Stomach smooth muscle (tissue), 2 donors: Measurements from ENCODE around the gene TCP1.
"Not testable (repeated sequence)": the region's sequence is repeated elsewhere in the genome, so short reads cannot be mapped to it uniquely, and the experiment has no call there.

Source experiments
- H3K27ac ChIP-seq: one replicate; pipeline ENCODE4 v1.7.0; 2013; ENCODE audit warnings: mild to moderate bottlenecking, low read length, inconsistent platforms
- H3K27me3 ChIP-seq, 2 donors: one replicate each; pipeline ENCODE4 v1.7.0; 2013; ENCODE audit warnings: low read length in 2 of 2; ENCODE audit not compliant: insufficient read depth in 2 of 2, control insufficient read depth in 1 of 2
- H3K36me3 ChIP-seq, 2 donors: one replicate each; pipeline ENCODE4 v1.7.0; 2013; ENCODE audit warnings: low read length in 2 of 2; ENCODE audit not compliant: control insufficient read depth in 2 of 2, insufficient read depth in 2 of 2
- H3K4me1 ChIP-seq: one replicate; pipeline ENCODE4 v1.7.0; 2013; ENCODE audit warnings: low read length; ENCODE audit not compliant: control insufficient read depth, insufficient read depth
- H3K4me3 ChIP-seq, 2 donors: one replicate each; pipeline ENCODE4 v1.7.0; 2013; ENCODE audit warnings: low read length in 2 of 2
- H3K9ac ChIP-seq, 2 donors: one replicate each; pipeline ENCODE4 v1.7.0; 2013; ENCODE audit warnings: low read length in 2 of 2, mild to moderate bottlenecking in 1 of 2
- H3K9me3 ChIP-seq, 2 donors: one replicate each; pipeline ENCODE4 v1.7.0; 2013; ENCODE audit warnings: low read length in 2 of 2; ENCODE audit not compliant: control insufficient read depth in 2 of 2
- donor health status: healthy.
- donor health status: Pancreatic carcinoma.

The TCP1 gene

DNA sequence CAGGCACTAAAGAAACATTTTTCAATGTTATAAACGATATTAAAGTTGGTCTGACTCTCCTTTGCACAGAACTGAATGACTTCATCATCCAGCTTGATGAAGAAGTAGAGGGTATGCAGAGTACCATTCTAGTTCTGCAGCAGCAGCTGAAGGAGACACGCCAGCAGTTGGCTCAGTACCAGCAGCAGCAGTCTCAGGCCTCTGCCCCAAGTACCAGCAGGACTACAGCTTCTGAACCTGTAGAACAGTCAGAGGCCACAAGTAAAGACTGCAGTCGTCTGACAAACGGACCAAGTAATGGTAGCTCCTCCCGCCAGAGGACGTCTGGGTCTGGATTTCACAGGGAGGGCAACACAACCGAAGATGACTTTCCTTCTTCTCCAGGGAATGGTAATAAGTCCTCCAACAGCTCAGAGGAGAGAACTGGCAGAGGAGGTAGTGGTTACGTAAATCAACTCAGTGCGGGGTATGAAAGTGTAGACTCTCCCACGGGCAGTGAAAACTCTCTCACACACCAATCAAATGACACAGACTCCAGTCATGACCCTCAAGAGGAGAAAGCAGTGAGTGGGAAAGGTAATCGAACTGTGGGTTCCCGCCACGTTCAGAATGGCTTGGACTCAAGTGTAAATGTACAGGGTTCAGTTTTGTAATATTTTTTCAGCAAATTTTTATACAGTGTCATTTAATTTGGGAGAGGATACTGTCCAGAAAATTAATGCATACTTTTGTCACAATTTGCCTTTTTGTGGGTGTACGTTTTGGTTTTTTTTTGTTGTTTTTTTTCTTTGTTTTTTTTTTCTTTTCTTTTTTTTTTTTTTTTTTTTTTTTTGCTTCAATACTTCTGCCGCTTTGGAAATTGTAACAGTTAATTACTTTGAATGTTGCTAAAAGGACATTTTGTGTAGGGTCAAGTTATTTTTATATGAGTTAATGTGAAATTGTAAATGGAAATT lies 34.2 kb downstream of the TCP1 start:
- no peak overlapping the region for H3K27ac ChIP-seq
- no peak overlapping the region for H3K4me3 ChIP-seq
- H3K36me3 ChIP-seq = peaks cover 26 to 31% of the 10 kb centered on the region in 2 donors
- H3K9me3 ChIP-seq = no peaks in the 10 kb centered on the region
- H3K27me3 ChIP-seq = no peaks in the 10 kb centered on the region
- H3K9ac ChIP-seq = no peak overlapping the region
- no peaks in the 10 kb centered on the region for H3K4me1 ChIP-seq

DNA sequence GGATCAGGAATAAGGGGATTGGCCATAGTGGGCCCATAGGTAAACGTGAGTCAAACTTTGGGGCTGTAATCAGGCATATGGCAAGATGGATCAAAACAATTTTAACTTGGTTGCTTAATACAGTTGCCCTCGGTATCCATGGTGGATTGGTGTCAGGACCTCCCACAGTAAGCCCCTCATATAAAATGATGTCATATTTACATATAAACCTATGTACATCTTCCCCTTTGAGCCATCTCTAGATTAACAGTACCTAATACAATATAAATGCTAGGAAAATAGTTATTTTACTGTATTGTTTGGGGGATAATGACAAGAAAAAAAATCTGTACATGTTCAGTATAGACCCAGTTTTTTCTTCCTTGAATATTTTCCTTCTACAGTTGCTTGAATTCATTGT lies 35.0 kb downstream of the TCP1 start:
- Histone ChIP-seq H3K9ac (no peak overlapping the region), H3K9me3 (no peaks in the 10 kb centered on the region), H3K27ac (no peak overlapping the region), H3K36me3 (peaks cover 26 to 34% of the 10 kb centered on the region in 2 donors), H3K4me3 (no peak overlapping the region), H3K4me1 (no peaks in the 10 kb centered on the region), H3K27me3 (no peaks in the 10 kb centered on the region)

DNA sequence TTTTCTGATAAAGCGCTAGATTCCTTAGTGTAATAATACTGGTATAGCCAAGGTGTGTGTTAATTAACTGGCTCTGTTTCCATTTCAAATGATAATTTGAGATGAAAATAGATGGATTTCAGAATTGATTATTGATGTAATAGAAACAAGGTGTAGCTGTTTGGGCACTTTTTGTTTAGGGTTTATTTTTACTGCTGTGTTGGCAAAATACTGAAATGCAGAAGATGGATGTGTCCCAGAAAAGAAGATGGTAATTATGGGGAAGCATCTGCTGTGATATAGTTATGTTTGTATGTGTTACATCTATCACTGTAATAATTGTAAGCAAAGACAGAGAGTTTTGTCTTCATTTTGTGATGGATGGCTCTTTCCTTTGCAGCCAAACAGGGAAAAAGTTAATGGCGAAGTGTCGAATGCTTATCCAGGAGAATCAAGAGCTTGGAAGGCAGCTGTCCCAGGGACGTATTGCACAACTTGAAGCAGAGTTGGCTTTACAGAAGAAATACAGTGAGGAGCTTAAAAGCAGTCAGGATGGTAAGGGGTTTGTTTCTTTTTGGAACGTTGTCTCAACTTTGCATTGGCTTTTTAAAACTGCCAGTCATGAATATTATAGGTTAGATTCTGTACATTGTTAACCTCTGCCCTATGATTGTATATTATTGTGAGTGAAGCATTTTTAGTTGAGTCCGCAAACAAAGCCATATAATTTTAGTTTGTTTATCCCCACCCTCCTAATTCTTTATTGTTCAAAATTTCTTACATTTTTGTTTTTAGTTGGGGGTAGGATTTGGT lies 36.1 kb downstream of the TCP1 start:
- H3K27me3 ChIP-seq = no peaks in the 10 kb centered on the region
- H3K9ac ChIP-seq = no peak overlapping the region
- H3K9me3 ChIP-seq = no peaks in the 10 kb centered on the region
- H3K4me3 ChIP-seq = no peak overlapping the region
- no peaks in the 10 kb centered on the region for H3K4me1 ChIP-seq
- H3K36me3 ChIP-seq = peaks cover 21 to 40% of the 10 kb centered on the region in 2 donors
- H3K27ac ChIP-seq = no peak overlapping the region

DNA sequence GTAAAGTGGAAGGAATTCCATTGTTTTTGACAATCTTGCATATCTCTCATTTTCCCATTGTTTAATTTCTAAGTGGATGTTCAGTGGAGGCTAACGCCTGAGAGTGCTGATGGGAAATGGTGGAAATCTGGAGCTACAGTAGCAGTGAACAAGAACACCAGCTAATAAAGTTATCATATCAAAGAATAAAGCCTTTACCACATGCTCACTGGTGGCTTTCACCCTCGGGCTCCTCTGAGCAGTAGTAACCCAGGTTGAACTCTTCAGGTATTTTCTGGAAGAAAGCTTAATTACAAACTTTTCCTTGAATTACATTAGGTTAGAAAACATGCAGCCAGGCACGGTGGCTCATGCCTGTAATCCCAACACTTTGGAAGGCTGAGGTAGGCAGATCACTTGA lies 38.0 kb downstream of the TCP1 start:
- H3K9me3 ChIP-seq = no peaks in the 10 kb centered on the region
- no peak overlapping the region for H3K27ac ChIP-seq
- no peaks in the 10 kb centered on the region for H3K4me1 ChIP-seq
- peaks cover 23 to 48% of the 10 kb centered on the region in 2 donors for H3K36me3 ChIP-seq
- H3K27me3 ChIP-seq = no peaks in the 10 kb centered on the region
- no peak overlapping the region for H3K9ac ChIP-seq
- H3K4me3 ChIP-seq = no peak overlapping the region

DNA sequence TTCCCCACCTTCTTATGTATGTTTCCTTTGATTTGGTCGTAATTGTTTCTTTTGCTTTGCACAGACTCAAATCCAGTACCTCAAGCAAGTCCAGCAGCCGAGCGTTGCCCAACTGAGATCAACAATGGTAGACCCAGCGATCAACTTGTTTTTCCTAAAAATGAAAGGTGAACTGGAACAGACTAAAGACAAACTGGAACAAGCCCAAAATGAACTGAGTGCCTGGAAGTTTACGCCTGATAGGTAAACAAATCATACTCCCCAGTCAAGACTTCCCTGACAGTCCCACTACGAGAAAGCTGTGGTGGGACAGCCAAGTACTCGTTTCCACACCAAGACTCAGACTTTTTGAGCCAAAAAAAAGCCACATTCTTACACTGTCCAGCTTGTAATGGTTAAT lies 41.3 kb downstream of the TCP1 start:
- H3K9ac ChIP-seq, H3K27me3 ChIP-seq, H3K27ac ChIP-seq, H3K4me3 ChIP-seq, H3K9me3 ChIP-seq, H3K4me1 ChIP-seq: not testable (repeated sequence)
- peaks cover 29 to 55% of the 10 kb centered on the region in 2 donors for H3K36me3 ChIP-seq

DNA sequence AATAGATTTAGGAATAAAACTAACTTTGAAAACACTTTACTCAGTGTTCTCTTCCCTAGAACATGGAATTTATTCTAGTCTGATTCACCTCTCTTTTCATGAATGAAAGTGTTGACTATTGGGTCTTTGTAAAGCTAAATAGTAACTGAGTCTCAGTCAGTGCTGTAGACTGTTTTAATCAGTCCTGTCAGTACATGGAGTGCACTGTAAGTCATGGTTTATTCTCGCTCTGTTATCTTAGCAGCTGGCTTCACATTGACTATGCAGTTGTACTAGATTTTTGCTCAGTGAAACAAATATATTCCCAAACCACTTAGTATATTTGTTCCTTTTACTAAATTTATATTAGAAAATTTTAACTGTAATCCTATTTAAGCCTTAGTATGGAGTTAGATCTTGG lies 42.6 kb downstream of the TCP1 start:
- H3K9ac ChIP-seq = no peak overlapping the region
- peaks cover 31 to 63% of the 10 kb centered on the region in 2 donors for H3K36me3 ChIP-seq

DNA sequence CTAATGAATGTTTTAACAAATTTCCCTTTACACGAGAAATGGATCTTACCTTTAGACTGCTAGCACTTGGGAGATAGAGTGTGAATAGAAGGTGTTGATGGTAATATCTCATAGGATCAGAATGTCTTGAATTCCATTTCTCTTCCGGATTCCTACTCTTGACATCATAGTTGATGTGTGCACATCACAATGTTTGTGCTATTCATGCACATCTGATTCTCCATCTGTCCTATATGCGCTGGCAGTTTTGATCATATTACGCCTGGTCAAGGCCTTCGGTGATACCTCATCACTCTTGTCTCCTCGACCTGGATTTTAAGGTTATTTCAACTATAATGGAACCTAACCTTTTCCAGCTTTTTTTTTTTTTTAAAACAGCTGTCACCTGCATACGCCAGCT lies 44.3 kb downstream of the TCP1 start:
- Histone ChIP-seq H3K9me3 (no peaks in the 10 kb centered on the region), H3K27me3 (no peaks in the 10 kb centered on the region), H3K9ac (no peak overlapping the region), H3K4me3 (no peak overlapping the region), H3K27ac (no peak overlapping the region), H3K4me1 (no peaks in the 10 kb centered on the region), H3K36me3 (peaks cover 34 to 65% of the 10 kb centered on the region in 2 donors)

More for the DNA sequence above, 42.6 kb downstream of the TCP1 start:
- H3K27me3 ChIP-seq = no peaks in the 10 kb centered on the region
- H3K9me3 ChIP-seq = no peaks in the 10 kb centered on the region
- no peaks in the 10 kb centered on the region for H3K4me1 ChIP-seq
- H3K27ac ChIP-seq = no peak overlapping the region
- H3K4me3 ChIP-seq = no peak overlapping the region

DNA sequence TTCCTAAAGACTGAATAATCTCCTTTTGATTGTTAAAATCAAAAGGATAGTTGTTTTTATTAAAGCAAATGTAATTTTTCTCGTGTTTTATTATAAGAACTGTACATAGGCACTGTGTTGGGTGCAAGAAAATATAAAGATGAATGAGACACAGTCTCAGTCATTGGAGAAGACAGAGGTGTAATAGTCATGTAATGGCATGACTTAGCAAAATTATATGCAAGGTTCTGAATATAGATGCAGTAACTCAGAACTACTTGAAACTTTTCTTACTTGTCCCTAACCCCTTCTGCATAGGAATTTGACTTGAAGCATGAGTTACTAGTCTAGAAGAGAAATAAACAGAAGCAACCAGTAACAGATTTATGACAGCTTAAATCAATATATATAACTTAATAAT lies 47.2 kb downstream of the TCP1 start:
- Histone ChIP-seq H3K27me3 (no peaks in the 10 kb centered on the region), H3K9me3 (no peaks in the 10 kb centered on the region), H3K9ac (no peak overlapping the region), H3K4me3 (no peak overlapping the region), H3K36me3 (peaks cover 34 to 42% of the 10 kb centered on the region in 2 donors), H3K27ac (no peak overlapping the region), H3K4me1 (no peaks in the 10 kb centered on the region)

DNA sequence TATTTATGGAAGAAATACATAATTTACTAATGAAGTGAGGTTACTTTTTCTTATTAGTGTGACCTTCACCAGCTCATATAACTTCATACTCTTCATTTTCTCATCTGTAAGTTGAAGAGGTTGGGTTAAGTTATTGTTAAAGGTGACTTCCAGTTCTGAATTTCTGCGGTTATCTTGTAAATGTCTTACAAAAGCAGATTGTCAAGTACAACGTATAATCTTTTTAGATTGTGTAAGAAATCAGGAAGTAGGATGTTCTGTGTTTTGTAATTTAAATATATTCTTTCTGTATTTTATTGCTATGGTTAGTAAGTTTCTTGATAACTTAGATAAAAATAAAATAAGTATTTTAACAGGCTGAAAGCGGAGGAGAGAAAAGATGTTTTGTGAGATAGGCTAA lies 50.1 kb downstream of the TCP1 start:
- H3K4me1 ChIP-seq = no peaks in the 10 kb centered on the region
- H3K27ac ChIP-seq = no peak overlapping the region
- peaks cover 12 to 28% of the 10 kb centered on the region in 2 donors for H3K36me3 ChIP-seq
- no peaks in the 10 kb centered on the region for H3K27me3 ChIP-seq
- no peaks in the 10 kb centered on the region for H3K9me3 ChIP-seq
- H3K4me3 ChIP-seq = no peak overlapping the region
- no peak overlapping the region for H3K9ac ChIP-seq

DNA sequence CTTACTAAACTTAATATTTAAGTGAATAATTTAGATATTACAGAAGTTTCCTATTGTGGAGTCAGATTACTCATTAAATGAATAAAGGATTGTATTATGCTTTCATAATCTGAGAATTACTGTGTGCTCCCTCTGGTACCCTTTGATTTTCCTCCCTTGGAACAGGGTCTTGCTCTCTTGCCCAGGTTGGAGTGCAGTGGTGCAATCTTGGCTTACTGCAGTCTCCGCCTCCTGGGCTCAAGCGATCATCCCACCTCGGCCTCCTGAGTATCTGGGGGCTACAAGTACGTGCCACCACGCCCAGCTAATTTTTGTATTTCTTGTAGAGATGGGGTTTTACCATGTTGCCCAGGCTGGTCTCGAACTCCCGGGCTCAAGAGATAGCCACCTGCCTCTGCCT lies 52.5 kb downstream of the TCP1 start:
- Histone ChIP-seq H3K4me1 (no peaks in the 10 kb centered on the region), H3K27me3 (no peaks in the 10 kb centered on the region), H3K36me3 (peaks cover 8% of the 10 kb centered on the region in 2 donors), H3K9ac (no peak overlapping the region), H3K27ac (no peak overlapping the region), H3K4me3 (no peak overlapping the region), H3K9me3 (no peaks in the 10 kb centered on the region)
